Activated effector memory CD4-positive, alpha-beta T cell treated with anti-CD3 and anti-CD28 coated beads, Interleukin-2, amount 50 U/mL, for 16 hours (primary cell): ENCODE results near the gene OR5B21.
A peak's percentile ranks its signal among the peaks of the same experiment; 100 is the strongest.

Experiments used
- DNase-seq: peaks from one replicate; pipeline ENCODE4 v3.0.0-alpha.2; 2020

OR5B21 gene

DNA sequence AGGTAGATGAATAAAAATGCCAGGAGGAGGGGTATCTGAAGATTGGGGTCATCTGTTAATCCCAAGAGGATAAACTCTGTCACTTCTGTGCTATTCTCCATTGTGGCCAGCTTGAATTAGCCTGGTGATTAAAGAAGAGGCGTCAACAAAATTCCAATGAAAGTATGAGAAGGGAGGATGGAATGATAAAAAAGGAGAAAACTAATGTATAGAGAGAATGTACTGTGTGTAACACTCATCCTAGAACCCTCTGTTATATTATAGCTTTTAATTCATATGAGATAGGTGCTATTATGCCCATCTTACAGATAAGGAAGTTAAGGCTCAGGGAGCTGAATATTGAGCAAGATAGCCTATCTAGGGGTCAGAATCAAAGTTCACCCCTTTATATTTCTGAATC lies at the start of gene OR5B21:
Gene OR5B21, minus strand, starts transcription at position 101 of the 400 bp plus-strand sequence. Its CDS starts 0 bp downstream, at position 101.
- DNase-seq, result no peak

DNA sequence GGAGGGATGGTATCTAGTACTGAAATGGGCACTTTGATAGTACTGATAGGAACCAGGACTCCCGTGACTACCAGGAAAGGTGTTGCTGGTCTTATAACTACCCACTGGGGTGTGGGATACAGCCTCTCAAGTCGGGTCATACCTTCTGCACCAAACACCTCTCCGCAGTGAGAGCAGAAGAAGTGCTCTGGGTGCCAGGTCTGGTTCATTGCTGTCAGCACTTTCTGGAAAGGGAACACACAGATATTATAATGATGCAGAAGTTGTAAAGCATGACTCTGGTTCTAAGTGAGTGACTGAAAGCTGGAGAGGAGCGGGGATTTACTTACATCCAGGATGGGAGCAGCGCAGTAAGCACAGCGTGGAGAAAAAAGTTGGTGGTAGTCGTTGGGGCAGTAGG lies 41.7 kb upstream of the OR5B21 start:
- DNase-seq, result no peak

DNA sequence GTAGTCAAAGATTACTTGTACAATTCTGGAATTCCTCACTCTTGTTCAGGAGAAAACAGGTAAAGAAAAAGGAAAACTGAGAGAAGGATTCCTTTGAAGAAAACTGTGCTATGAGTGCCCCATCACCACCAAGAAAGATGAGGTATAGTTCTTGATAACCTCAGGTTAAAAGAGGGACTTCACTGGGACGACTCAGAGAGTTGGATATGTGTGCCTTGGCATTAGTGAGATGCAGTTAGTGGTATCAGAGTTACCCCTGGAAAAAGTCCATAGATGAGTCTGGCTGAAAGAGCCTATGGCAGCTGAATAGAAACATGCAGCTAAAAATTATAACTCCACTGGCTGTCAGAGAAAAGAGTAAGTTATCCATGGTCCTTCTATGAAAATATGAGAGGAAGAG lies 38.9 kb upstream of the OR5B21 start:
- no peak for DNase-seq

DNA sequence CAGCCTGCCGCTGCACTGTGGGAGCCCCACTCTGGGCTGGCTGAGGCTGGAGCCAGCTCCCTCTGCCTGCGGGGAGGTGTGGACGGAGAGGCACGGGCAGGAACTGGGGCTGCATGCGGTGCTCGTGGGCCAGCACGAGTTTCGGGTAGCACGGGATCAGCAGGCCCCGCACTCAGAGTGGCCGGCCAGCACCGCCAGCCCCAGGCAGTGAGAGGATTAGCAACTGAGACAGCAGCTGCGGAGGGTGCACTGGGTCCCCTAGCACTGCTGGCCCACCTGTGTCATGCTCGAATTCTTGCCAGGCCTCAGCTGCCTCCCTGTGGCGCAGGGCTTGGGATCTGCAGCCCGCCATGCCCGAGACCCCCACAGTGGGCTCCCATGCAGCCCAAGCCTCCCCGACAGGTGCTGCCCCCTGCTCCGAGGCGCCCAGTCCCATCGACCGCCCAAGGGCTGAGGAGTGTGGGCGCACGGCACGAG lies 24.0 kb upstream of the OR5B21 start:
- DNase-seq, result no peak

DNA sequence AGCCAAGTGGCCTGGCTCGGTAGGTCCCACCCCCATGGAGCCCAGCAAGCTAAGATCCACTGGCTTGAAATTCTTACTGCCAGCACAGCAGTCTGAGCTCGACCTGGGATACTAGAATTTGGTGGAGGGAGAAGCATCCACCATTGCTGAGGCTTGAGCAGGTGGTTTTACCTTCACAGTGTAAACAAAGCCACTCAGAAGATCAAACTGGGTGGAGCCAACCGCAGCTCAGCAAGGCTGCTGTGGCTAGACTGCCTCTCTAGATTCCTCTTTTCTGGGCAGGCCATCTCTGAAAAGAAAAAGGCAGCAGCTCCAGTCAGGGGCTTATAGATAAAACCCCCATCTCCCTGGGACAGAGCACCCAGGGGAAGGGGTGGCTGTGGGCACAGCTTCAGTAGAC lies 22.3 kb upstream of the OR5B21 start:
- DNase-seq, result no peak

DNA sequence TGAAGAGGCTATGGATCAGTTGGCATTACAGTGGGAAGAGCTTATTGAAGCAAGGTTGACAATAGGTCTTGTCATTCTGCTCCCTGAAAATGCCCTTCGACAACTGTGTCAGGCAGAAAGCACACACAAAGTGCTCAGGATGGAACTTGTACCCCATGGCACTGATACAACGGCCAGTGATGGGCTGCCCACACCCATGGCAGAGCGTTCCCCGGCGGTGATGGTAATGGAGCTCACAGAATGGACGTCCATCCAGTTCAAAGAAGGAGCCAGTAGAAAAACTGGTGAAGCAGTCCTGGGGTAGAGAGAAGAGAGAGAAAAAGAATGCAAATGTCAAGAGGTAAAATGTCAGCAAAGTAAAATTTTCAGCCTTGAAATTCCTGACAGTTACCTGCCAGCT lies 19.5 kb upstream of the OR5B21 start:
- no peak for DNase-seq

DNA sequence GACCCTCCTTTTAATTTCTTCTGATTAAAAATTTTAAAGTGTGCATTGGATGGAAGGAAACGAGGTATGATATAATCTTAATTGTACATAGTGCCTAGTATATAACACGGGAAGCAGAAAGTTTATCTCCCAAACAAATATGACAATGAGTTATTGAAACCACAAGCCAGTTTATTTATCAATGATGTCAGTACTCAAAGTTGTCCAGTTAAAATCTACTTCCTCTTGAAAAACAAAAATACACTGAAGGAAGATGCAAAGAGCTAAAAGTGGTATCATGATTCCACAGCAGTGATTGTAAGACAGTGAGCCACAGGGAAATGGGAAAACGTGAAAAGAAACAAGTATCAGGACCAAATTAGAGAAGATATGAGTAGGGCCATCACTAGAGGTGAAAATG lies 18.8 kb upstream of the OR5B21 start:
- no peak for DNase-seq

DNA sequence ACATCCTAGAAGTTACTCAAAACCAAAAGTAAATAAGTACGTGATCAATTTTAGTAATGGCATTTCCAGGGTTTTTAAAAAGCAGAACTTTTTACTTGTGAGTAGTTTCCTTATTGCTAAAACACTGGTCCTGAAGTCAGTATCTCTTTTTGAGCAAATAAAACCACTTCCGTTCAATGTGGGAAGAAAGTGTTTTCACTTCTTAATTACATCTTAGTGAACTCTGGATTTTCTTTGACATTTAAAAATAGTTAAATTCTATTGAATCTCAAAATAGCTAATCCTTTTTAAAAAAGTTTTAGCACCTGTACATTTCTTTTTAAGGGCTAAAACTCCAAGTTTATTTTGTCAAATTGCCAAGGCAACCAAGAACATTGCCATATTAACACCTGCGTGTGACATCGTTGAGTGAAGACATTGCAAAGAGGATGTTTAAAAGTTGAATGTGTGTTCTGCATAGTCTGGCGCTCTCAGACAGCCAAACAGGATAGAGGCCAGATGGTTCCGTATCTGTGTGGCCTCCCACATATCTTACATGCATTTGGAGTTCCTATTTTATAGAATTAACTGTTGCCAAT lies 17.2 kb upstream of the OR5B21 start:
- no peak for DNase-seq

DNA sequence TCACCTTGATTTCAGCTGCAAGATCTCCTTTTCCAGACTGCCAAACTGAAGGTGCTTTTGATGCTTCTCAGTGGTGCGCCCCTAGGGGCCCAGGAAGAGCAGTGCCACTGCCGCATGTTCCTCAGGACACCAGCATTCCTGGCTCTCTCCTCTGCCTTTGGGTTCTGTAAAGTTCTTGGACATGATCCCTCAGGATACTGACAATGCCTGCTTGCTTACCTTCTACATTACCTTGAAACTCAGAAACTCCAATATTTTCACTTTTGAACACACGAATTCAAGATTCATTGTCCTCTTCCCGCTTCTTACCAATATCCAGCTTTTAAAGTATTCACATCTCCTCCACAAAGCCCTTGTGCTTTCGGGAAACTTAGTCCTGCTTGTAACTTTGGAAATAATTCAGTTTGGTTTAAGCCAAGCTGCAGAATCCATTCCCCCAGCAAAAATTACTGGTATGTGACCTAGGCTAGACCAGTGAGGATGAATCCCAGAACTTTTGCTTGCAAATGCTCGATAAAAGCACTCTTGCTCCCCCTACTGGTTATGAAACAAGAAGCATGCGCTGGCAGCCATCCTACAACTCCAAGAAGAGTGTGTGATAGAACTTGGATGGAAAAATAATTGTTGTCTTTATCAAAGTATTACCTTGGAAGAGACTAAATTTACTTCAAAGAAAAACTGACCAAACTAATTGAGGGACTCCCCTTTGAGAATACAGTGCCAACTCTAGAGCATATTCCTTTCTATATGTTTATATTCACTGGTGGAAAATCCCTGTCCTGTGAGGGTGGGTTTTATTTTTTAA lies 16.5 kb upstream of the OR5B21 start:
- peak; percentile 76 for DNase-seq

DNA sequence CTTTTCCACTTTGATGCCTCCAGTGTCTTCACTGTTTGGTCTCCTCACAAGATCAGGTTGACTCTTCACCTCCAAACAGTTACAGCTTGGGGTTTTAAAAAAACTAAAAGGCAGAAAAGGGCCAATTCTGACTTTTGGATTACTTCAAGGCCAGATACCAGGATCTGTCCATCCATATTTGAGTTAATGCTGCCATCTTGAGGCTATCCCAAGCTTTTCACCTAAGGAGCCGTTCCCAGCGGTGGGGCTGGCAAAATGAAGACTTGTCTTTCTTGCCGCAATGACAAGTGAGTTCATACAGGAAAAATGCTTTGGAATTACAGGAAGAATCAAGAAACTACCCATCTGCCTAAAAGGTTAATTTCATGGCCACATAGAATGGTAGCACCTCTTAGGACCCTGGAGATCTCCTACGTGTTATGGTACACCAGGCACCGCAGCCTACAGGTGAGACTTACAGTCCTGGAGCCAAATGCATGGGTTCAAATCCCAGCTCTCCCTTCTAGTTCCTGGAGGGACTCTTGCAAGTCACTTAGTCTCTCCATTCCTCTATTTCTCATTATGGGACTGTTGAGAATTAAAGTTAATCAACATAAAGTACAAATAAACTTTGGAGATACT lies 6.0 kb upstream of the OR5B21 start:
- DNase-seq, result no peak

DNA sequence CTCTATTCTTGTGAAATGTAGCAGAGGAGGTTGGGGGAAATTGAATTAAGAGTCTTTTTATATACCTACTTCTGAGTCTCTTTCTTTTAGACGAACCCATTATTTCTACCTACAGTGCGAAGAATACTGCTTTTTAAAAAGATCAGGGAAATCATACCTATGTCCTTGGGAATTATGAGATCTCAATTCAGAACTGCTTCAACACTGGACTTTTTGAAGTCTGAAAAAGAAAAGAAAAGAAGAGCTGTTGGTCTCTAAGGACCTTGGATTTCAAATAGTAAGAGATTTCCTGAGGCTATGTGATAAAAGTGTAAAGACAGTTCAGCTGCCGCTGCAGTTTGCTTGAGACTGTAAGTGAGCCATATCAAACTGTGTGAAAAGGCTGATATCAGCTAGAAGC lies 3.7 kb upstream of the OR5B21 start:
- no peak for DNase-seq

DNA sequence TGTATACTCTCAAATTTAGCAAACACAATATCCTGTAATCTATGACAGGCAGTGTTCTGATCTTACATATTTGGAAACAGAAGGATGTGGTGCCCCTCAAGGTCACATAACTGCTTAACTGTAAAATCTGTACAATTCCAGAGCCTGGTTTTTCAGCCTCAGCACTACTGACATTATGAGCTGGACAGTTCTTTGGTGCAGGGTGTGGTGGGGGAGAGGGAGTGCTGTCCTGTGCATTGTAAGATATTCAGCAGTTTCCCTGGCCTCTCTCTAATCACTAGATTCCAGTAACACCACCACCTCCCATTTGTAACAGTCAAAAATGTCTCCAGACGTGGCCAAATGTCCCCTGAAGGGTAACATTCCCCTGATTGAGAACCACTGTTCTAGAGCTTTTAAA lies 1.8 kb upstream of the OR5B21 start:
- no peak for DNase-seq

DNA sequence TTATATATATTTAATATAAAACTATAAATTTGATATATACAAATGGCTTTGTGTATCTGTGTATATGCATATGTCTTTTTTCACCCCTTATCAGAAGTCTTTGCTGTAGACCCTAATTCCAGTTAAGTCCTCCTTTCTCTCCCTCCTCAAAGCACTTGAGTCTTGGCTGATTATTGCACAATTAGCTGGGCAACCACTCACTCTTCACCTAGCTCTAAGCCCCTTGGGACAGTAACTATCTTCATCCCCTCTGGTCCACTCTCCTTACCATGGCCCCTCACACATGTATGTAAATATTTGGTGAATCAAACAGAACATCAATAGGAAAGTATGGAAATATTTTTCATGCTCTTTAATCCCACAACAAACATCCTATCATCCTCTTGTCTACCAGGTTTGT lies 909 bp upstream of the OR5B21 start:
- no peak for DNase-seq

DNA sequence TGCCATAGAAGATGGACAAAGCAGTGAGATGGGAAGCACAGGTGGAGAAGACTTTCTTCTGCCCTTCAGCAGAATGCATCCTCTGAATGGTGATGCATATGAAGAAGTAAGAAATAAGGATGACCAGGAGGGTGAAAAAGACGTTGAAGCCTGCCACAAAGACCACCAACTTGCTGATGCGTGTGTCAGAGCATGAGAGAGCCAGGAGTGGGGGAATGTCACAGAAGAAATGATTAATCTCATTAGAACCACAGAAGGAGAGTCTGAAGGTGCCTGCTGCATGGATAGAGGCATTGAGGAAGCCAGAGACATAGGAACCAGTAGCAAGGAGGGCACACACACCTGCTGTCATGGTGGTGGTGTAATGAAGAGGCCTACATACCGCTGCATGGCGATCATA lies 550 bp downstream of the OR5B21 start:
- no peak for DNase-seq

DNA sequence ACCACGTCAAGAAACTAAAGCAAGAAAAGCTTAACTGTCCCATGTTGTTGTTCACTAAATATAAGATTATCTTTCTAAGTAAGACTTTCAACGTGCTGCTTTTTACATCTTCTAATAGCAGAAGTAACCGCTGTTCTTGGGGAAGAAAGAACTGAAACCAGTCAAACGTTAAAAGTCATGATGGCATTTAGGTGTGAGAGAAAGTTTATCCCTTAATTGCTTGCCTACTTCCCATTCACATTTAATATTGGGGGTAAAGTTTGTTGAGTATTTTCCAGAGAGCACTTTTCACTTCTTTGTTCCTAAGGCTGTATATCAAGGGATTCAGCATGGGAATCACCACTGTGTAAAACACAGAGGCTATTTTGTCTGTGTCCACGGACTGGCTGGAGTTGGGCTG lies 970 bp downstream of the OR5B21 start:
- no peak for DNase-seq

DNA sequence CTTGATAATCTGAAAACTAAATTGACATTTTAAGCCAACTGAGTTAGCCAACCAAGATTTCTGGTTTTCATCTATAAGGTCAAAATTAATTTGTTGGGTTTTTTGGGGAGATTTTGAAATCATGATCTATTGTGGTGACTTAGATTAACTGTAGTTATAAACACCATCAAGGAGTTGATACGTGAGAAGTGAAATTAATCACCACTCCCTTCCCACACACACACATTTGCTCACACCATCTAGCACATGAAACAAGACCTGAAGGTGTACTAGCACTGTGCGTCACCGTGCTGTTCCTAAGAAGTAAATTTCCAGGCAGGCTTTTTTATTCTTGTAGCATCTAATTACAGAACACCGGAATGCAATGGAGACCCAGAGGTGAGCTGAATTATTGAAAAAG lies 2.1 kb downstream of the OR5B21 start:
- no peak for DNase-seq

DNA sequence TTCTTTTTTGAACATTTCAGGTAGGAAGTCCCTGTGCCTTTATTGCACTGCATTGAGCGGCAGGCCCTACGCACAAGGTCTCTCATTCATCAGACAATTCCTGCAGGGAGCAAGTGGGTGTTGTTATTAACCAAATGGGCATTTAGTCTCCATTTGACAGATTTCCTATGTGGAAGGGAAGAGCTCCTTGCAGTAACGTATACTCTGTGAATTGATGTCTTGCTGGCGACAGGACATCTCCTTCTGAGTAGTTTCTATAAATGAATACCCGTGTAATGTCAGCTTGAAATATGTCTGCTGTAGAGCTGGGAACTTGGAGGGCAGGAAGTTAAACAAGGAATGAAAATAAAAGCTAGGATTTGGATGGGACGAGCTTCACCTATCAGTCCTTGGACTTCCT lies 3.7 kb downstream of the OR5B21 start:
- DNase-seq, result no peak

DNA sequence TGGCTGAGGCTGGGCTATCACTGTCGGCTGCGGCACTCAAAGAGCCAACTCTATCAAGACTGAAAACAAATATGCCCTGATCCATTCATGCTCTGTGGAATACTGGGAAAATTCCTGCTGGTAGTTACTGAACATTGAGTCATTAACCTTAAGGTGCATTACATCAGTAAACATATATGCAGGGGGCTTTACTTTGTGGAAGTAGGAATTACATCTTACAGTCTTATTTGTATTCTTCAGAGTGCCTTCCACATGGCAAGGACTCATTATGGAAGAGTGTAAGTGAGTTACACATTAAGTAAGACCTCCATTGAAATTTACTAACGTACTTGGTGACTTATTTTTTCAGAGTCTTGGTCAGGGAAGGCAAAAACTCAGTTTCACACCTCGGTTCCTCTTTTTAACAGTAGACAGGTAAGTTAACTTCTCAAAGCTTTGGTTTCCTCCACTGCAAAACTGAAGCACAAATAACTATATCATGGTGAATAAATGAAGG lies 4.5 kb downstream of the OR5B21 start:
- no peak for DNase-seq

DNA sequence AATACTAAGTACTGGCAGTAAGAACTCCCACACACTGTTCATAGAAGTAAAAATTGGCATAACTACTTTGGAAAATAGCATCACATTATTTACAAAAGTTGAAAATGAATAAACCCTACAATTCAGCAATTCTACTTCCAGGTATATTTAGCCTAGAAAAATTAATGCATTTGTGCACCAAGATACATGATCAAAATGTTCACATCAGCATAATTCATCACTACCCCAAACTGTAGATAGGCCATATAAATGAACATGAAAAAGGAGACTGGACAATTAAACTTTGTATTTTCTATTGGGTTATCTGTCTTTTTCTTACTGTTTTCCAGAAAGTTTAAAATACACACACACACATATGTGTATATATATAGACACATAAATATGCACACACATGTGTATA lies 5.9 kb downstream of the OR5B21 start:
- no peak for DNase-seq

DNA sequence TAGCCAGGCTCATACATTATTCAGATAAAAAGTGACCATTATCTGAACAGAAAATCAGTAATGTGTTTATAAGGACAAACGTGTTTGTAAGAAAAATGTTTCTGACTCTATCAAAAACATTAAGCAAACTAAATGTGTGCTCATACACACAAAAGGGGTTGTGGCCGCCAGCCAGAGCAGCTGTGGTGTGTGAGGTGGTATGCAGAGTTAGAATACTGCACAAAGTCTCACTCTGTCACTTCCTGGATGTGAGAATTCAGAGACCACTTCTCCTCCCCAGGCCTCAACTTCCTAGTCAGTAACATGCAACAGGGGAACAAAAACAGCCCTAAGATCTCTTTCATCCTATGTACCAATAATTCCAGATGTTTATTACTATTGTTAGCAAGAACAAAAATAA lies 9.4 kb downstream of the OR5B21 start:
- no peak for DNase-seq

DNA sequence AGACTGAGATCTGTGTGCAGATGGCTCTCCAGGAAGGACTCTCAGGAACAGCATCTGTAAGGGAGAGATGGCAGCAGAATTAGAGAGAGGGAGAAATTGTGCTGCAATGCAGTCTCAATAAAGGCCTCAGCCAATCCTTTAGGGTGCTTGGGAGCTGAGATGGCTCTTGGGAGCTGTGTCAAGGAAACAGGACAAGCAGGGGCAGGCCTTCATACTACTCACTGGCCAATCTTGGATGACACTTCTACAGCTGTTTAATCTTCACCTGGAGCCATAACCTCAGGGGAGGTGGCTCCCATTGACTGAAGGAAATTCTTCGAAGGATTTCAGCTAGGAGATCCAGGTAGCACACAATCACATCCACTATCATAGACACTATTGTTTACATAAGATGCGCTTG lies 10.0 kb downstream of the OR5B21 start:
- no peak for DNase-seq

DNA sequence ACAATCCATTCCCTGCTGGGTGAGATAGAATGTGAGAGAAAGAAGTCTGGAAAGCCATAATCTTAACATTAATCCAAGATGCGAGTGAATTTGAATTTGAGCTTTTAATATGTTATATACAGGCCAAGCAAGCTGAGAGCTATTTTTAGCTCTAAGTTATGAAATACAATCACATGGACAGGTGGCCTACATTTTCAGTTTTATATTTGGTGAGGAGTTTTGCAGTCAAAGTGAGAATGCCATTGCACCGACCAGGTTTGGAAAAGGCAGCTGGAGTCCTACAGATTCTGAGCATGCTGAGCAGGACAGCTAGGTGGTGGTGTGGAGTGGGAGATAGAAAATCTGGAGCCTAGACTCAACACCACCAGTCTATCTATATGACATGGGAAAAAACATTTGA lies 12.0 kb downstream of the OR5B21 start:
- DNase-seq, result no peak

DNA sequence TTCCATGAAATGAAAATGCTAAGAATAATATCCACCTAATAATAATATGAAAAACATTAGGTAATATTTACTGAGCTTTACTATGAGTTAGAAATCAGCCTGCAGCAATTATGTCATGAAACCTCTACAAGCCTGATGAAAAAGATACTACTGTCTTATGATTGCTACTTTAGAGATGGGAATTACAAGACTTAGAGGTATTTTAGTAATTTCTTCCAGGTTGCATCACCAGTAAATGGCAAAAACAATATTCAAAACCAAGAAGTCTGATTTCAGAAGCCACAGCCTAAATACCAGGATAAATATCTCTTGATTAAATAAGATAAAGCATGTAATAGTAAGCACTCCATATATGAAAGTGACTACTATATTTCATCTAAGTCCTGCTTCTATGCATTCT lies 13.8 kb downstream of the OR5B21 start:
- no peak for DNase-seq

DNA sequence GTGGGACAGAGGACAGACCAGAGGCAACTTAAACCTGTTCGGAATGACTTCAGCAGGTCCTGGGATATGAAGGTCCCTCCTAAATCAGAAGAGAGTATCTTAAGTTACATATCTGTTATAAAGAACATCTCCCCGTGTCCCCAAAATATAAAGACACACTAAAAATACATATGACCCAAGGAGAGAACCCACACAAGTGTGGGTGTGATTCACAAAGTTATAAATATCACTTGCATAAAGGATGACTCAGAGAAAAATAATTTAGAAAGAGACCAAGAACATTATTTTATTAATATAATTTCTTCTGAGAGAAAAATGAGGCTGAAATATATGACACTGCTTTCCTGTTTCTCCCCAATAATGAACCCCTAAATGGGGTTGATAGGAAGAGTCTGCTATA lies 14.2 kb downstream of the OR5B21 start:
- no peak for DNase-seq
